ENCODE results near the gene SERPINH1. TPM values are rescaled to one million over a fixed set of nuclear protein-coding genes. Genes with fewer than 3 reads are reported as not detected.

SERPINH1 gene
- total RNA-seq, 1 experiment from 2014 or later: 117 TPM

DNA sequence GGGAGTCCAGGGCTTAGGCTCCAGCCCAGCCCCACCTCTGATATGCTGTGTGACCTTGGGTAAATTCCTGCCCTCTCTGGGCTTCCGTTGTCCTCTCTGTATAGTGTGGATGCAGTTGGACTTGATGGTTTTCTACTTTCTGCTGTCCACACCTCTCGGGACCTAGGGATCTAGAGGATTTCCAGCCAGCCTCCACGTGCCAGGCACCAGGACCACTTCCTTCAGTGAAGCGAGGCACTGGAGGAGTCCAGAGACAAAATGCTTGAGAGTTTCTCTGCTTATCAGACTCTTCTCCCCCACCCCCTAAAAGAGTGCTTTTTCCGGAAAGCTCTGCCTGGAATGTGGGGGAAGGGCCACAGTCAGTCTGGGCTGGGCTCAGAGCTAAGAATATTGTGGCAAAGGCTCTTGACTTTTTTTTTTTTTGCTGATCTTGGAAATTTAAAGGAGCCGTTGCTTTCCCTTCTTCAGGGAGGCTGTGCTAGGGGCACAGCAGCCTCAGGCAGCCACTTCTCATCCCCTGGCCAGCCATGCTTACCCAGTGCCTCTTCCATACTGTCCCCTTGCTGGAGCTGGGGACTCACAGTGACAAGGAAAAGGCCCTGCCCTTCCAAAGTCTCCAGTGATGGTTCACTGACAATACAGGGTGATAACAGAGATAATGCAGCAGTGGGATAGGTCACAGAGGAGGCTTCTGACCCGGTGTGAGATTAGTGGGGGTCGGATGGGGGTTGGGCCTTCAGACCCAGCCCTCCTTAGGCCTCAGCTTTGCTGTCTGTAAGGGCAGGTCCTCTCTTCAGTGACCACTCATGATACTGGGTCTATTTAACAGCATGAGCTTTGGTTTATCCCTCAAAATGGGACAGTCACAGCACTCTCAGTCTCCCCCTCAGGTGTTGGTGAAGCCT is 2.9 kb upstream of the SERPINH1 start:
- intact Hi-C loops (cut with micrococcal nuclease): no loop called here
- no peaks in the 10 kb centered on the region for H3K27me3 ChIP-seq (ENCODE audit: low read length)
- no peaks in the 10 kb centered on the region for H3F3A ChIP-seq (ENCODE audit: low read length, unreplicated experiment)
- peaks cover 19% of the 10 kb centered on the region for H3K79me2 ChIP-seq (ENCODE audit: low read length)
- ATAC-seq (no peak), DNase-seq (no peak)
- no peak overlapping the region for H3K4me3 ChIP-seq (ENCODE audit: low read length)
- peaks cover 15% of the 10 kb centered on the region for H3K4me1 ChIP-seq (ENCODE audit: insufficient read depth, low read length)
- TF ChIP-seq EZH2phosphoT487 (IDR thresholded peaks at IDR 0.05; ENCODE audit: borderline replicate concordance, low read length): no peak
- no peak overlapping the region for H3K27ac ChIP-seq (ENCODE audit: low read length)
- no peak overlapping the region for H3K4me2 ChIP-seq (ENCODE audit: low read length)
- H4K20me1 ChIP-seq (ENCODE audit: low read length): no peaks in the 10 kb centered on the region
- CTCF ChIA-PET: no interaction called here
- no peaks in the 10 kb centered on the region for H3K9me2 ChIP-seq (replicated peaks; ENCODE audit: low read length)
- POLR2A ChIA-PET (ENCODE audit: unreplicated experiment): no interaction called here
- no peak overlapping the region for H3K9ac ChIP-seq (ENCODE audit: low read length)
- no peak overlapping the region for H2AFZ ChIP-seq (ENCODE audit: low read length)
- no TSS peak for BruUV-seq (replicated peaks)
- no peaks in the 10 kb centered on the region for H3K36me3 ChIP-seq (ENCODE audit: low read depth, low read length)
- H3K9me3 ChIP-seq (ENCODE audit: low read length): no peaks in the 10 kb centered on the region

DNA sequence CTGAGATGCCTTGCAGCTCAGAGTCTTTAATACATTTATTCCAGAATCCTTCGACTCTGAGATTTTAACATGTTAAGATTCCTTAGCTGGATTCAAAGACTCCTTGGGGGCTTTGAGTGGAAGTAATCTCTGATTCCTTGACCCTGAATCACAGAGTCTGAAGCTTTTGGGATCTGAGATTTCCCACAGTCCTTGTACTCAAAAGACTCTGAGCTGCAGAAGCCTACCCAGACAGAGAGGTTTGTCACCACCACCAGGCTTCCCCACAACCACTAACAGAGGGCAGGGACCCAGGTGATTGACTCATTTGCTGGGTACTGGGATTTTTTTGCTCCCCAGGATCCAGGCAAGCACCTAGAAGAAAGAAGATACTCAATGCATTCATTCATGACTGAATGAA is 1.4 kb upstream of the SERPINH1 start:
- no TSS peak for BruUV-seq (replicated peaks)
- TF ChIP-seq, protein P1, sequence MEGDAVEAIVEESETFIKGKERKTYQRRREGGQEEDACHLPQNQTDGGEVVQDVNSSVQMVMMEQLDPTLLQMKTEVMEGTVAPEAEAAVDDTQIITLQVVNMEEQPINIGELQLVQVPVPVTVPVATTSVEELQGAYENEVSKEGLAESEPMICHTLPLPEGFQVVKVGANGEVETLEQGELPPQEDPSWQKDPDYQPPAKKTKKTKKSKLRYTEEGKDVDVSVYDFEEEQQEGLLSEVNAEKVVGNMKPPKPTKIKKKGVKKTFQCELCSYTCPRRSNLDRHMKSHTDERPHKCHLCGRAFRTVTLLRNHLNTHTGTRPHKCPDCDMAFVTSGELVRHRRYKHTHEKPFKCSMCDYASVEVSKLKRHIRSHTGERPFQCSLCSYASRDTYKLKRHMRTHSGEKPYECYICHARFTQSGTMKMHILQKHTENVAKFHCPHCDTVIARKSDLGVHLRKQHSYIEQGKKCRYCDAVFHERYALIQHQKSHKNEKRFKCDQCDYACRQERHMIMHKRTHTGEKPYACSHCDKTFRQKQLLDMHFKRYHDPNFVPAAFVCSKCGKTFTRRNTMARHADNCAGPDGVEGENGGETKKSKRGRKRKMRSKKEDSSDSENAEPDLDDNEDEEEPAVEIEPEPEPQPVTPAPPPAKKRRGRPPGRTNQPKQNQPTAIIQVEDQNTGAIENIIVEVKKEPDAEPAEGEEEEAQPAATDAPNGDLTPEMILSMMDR (conservative IDR thresholded peaks at IDR 0.05; ENCODE audit: low read depth, low read length): no peak
- TF ChIP-seq EZH2phosphoT487 (IDR thresholded peaks at IDR 0.05; ENCODE audit: borderline replicate concordance, low read length): no peak
- TF ChIP-seq EZH2 (IDR thresholded peaks at IDR 0.05; ENCODE audit: low read length, unreplicated experiment): no peak
- no peaks in the 10 kb centered on the region for H3K9me3 ChIP-seq (ENCODE audit: low read length)
- no peak overlapping the region for H2AFZ ChIP-seq (ENCODE audit: low read length)
- ATAC-seq (no peak), DNase-seq (no peak)
- H3K9ac ChIP-seq (ENCODE audit: low read length): no peak overlapping the region
- H3K27ac ChIP-seq (ENCODE audit: low read length): no peak overlapping the region
- no peaks in the 10 kb centered on the region for H3K9me2 ChIP-seq (replicated peaks; ENCODE audit: low read length)
- intact Hi-C loops (cut with micrococcal nuclease): no loop called here
- H3K4me2 ChIP-seq (ENCODE audit: low read length): no peak overlapping the region
- H4K20me1 ChIP-seq (ENCODE audit: low read length): no peaks in the 10 kb centered on the region
- H3K27me3 ChIP-seq (ENCODE audit: low read length): no peaks in the 10 kb centered on the region
- no peaks in the 10 kb centered on the region for H3F3A ChIP-seq (ENCODE audit: low read length, unreplicated experiment)
- ChIA-PET POLR2A (ENCODE audit: unreplicated experiment) (interaction anchor here (0.6 kb wide), 1 partner anchor 23 kb away, joined by 3 read pairs; no protein-coding TSS in a partner anchor), CTCF (interaction anchor here (0.6 kb wide), 1 partner anchor 11 kb away, joined by 4 read pairs; no protein-coding TSS in a partner anchor)
- H3K4me1 ChIP-seq (ENCODE audit: insufficient read depth, low read length): peaks cover 27% of the 10 kb centered on the region
- H3K79me2 ChIP-seq (ENCODE audit: low read length): peaks cover 34% of the 10 kb centered on the region
- H3K4me3 ChIP-seq (ENCODE audit: low read length): no peak overlapping the region
- H3K36me3 ChIP-seq (ENCODE audit: low read depth, low read length): no peaks in the 10 kb centered on the region

DNA sequence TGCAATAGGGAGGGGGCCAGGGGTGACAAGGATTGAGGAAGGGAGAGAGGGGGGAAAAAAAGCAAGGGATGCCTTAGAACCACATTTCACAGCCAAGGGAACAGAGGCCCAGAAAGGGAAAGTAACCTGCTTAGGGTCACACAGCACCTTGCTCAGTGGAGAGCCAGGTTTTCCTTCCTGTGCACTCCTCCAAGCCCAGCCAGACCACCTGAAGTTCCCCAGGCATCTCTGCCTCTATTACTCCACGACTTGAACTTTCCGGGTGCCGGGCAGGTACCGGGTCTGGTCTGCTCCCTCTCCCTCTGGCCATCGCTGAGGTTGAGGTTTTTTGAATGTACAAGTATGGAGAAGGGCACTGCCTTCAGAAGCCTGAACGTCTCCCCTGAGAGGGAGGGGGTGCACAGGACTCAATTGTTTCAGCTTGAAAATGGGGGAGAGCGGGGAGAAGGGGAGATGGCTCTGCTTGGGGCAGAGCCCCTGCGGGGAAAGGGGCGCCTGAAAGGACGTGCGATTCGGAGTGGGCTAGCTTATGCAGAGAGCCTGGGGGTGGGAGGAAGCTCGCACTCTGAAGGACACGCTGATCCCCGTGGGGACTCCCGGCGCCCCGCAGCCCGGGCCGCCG is 516 bp upstream of the SERPINH1 start:
- ATAC-seq (no peak), DNase-seq (no peak)
- H3K9me3 ChIP-seq (ENCODE audit: low read length): no peaks in the 10 kb centered on the region
- H3K27me3 ChIP-seq (ENCODE audit: low read length): no peaks in the 10 kb centered on the region
- H3K4me1 ChIP-seq (ENCODE audit: insufficient read depth, low read length): peaks cover 31% of the 10 kb centered on the region
- peak overlapping the region; percentile 84 for H3K9ac ChIP-seq (ENCODE audit: low read length)
- H3F3A ChIP-seq (ENCODE audit: low read length, unreplicated experiment): no peaks in the 10 kb centered on the region
- H2AFZ ChIP-seq (ENCODE audit: low read length): peak overlapping the region; percentile 91
- H3K4me3 ChIP-seq (ENCODE audit: low read length): peak overlapping the region; percentile 80
- CTCF ChIA-PET: no interaction called here
- POLR2A ChIA-PET (ENCODE audit: unreplicated experiment): interaction anchor here (0.6 kb wide), 1 partner anchor 1428 kb away, joined by 4 read pairs; no protein-coding TSS in a partner anchor
- H4K20me1 ChIP-seq (ENCODE audit: low read length): no peaks in the 10 kb centered on the region
- peak overlapping the region; percentile 86 for H3K4me2 ChIP-seq (ENCODE audit: low read length)
- no TSS peak for BruUV-seq (replicated peaks)
- no peaks in the 10 kb centered on the region for H3K9me2 ChIP-seq (replicated peaks; ENCODE audit: low read length)
- intact Hi-C loops (cut with micrococcal nuclease): no loop called here
- H3K79me2 ChIP-seq (ENCODE audit: low read length): peaks cover 43% of the 10 kb centered on the region
- 0 out of 2 replicates have a peak, but pooled peaks cover under 1% of the 10 kb centered on the region for H3K36me3 ChIP-seq (ENCODE audit: low read depth, low read length)
- TF ChIP-seq EZH2 (IDR thresholded peaks at IDR 0.05; ENCODE audit: low read length, unreplicated experiment): no peak
- TF ChIP-seq, protein P1 (conservative IDR thresholded peaks at IDR 0.05; ENCODE audit: low read depth, low read length): no peak
- no peak for TF ChIP-seq EZH2phosphoT487 (IDR thresholded peaks at IDR 0.05; ENCODE audit: borderline replicate concordance, low read length)
- no peak overlapping the region for H3K27ac ChIP-seq (ENCODE audit: low read length)
